NCI-H1436 (cell line): Measurements from ENCODE around the gene LDLRAD3.

Source experiments
- DNase-seq: peaks from one replicate; lab custom pipeline; 2025; lab: John Stamatoyannopoulos, UW

Gene LDLRAD3

DNA sequence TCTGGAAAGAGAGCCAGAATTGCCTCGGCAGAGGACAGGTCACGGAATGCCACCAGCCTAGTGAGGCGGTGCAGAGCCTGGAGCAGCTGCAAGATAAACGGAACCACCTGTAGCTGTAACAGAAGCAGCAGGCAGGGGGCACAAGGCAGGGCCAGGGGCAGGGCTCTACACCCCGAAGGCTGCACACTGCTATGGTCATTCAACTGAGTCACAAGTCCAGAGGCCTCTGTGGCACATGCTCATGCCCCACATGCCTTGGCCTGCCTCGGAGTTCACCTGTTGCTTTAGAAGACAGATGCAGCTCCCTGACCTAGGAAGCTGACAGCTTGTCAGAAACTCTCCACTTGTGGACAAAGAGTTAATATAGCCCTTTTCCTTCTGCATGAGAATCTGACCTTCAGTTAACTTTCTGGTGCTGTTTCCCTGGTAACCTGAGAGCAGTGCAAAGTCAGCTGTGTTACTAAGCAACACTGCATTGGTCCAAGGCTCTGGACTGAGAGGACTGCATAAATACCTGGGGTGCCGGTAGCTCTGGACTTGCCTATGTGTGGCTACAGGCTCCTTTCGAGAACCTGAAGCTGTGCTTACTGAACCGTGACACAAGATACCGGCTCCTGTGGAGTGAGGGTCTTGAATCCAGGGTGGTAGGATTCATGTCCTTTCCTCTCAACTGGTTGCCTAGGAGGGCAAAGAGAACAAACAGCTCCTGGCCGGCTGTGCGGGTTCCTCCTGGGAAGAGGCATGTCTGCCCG lies 334.8 kb downstream of the LDLRAD3 start:
- DNase-seq: no peak

DNA sequence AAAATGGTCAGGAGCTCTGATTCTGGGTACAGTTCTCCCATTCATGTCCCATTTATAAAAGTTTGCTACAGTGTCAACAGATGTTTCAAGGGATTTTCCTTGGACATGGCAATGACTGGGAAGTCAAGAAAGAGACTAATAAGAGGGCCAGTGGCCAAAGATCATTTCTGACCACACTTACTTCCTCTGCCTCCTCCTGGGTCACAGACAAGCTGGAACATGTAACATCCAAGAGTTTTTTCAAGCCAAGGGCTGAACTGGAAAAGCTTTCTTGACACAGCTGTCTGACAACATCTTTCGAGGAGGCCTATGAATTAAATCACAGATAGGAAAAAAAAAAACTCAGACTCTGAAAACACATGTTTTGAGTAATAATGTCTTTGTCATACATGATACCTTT lies 336.7 kb downstream of the LDLRAD3 start:
- DNase-seq: no peak
